Kidney epithelial cell (primary cell): ENCODE data around the gene PSME1. TPM values are rescaled to one million over a fixed set of nuclear protein-coding genes. Genes with fewer than 3 reads are reported as not detected.

Experiments used
- DNase-seq: peaks from one replicate; pipeline ENCODE4 v3.0.0-alpha.2; 2010; ENCODE audit warnings: low read depth
- H3K27me3 ChIP-seq: 2 replicates; pipeline ENCODE4 v1.6.0; 2011; ENCODE audit warnings: low read length; ENCODE audit not compliant: control insufficient read depth, insufficient read depth
- H3K36me3 ChIP-seq: 2 replicates; pipeline ENCODE4 v1.5.1; 2011; ENCODE audit warnings: low read length; ENCODE audit not compliant: control insufficient read depth, insufficient read depth
- H3K4me3 ChIP-seq: 2 replicates; pipeline ENCODE4 v1.5.1; 2011; ENCODE audit warnings: low read depth, mild to moderate bottlenecking, control low read depth, low read length
- CTCF ChIP-seq: IDR thresholded peaks from 2 replicates; pipeline ENCODE4 v1.5.1; 2011; ENCODE audit warnings: mild to moderate bottlenecking, moderate library complexity, low read length, control low read depth, inconsistent platforms; ENCODE audit not compliant: insufficient read depth, poor library complexity, severe bottlenecking
- total RNA-seq: library from RNA; depleted of rRNA; stranded (reverse); fragments of >200 nt; gene quantifications from 2 replicates; pipeline ENCODE4 v1.2.3, GENCODE V29; 2015

Gene PSME1
- total RNA-seq, 1 donor from 2014 or later = 234 TPM

DNA sequence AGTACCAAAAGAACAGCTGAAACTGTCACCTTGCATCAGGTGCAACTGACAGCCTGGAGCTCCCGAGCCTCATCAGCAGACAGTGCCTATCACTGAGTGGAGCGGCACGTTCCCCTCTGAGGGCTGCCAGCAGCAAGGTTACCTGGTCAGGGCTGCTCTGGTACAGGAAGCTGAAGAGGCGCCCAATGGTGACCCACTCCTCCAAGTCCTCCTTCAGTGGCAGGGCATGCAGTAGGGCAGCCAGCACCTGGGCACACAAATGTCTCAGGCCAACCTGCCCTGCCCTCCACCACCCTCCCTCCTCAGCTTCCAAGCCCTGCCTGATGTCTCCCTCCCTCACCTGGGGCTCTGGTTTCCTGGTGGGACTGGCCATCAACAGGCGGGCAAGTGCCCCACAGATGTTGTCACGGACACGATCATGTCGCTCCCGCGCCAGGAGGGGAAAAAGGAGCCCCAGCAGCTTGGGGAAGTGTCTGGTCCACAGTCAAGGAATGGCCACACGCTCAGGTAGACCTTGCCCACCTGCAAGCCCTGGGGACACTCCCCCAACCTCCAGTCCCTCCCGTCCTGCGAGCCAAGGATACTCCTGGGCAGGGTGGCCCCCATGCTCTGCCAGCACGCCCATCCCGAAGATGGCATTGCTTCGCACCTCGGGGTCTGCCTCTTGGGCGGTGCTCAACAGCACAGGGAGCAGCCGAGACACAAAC, 45.5 kb downstream of the PSME1 start:
- Histone ChIP-seq H3K4me3 (no peak overlapping the region), H3K36me3 (peaks cover 11% of the 10 kb centered on the region), H3K27me3 (no peaks in the 10 kb centered on the region)
- TF ChIP-seq CTCF = no peak
- DNase-seq = no peak

DNA sequence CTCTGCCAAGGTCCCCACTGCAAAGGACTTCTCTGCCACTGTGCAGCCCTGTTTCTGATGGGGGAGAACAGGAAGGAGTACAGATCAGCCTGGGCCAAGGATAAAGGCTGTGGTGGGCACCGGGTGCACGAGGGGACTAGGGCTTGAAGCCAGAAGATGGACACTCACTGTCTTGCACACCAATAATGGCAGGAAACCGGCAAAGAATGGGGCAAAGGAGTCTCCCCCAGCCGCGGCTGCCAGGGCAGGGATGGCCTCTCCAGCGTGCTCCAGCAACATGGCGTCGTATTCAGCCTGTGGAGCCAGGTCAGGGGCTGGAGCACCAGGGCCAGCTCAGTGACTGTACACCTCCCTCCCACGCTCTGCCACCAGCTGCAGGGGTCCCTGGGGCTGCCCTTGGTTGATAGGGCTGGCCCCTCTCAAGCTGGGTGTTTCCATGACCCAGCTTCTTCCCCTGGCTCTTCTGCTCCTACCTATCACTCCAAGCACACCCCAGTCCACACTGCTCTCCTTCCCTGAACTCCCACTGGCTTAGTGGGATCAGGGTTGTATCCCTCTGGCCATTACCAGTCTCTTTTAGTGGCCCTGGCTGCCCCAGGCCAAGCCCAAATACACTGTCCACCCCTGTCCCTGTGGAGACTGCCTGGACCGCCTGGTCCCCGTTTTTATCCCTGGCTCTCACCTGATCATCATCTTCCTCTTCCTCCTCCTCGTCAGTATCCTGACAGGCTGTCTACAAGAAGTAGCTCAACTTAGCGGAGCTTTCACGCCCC, 46.3 kb downstream of the PSME1 start:
- no peak for DNase-seq
- H3K4me3 ChIP-seq = no peak overlapping the region
- H3K36me3 ChIP-seq = peaks cover 10% of the 10 kb centered on the region
- TF ChIP-seq CTCF = no peak
- no peaks in the 10 kb centered on the region for H3K27me3 ChIP-seq

- peaks cover 10% of the 10 kb centered on the region for H3K36me3 ChIP-seq
- no peak overlapping the region for H3K4me3 ChIP-seq
- H3K27me3 ChIP-seq = no peaks in the 10 kb centered on the region
- no peak for TF ChIP-seq CTCF
- no peak for DNase-seq
Observed at GRCh38 chr14:24183014-24183481, 47.1 kb downstream of the PSME1 start.

- no peak for TF ChIP-seq CTCF
- H3K27me3 ChIP-seq = no peaks in the 10 kb centered on the region
- no peak for DNase-seq
- H3K4me3 ChIP-seq = no peak overlapping the region
- H3K36me3 ChIP-seq = peaks cover 8% of the 10 kb centered on the region
Observed at GRCh38 chr14:24184104-24184970, 48.3 kb downstream of the PSME1 start.

GRCh38 chr14:24185026-24185425, 49.0 kb downstream of the PSME1 start:
- Histone ChIP-seq H3K27me3 (no peaks in the 10 kb centered on the region), H3K36me3 (peaks cover 6% of the 10 kb centered on the region), H3K4me3 (no peak overlapping the region)
- DNase-seq = no peak
- TF ChIP-seq CTCF = no peak
